ENCODE data around the gene PSMB5. TPM values are rescaled to one million over a fixed set of nuclear protein-coding genes. Genes with fewer than 3 reads are reported as not detected.
A peak's percentile ranks its signal among the peaks of the same experiment; 100 is the strongest.

Gene PSMB5
- total and polyA plus RNA-seq, 2 experiments from 2014 or later, result 171 to 319 TPM

DNA sequence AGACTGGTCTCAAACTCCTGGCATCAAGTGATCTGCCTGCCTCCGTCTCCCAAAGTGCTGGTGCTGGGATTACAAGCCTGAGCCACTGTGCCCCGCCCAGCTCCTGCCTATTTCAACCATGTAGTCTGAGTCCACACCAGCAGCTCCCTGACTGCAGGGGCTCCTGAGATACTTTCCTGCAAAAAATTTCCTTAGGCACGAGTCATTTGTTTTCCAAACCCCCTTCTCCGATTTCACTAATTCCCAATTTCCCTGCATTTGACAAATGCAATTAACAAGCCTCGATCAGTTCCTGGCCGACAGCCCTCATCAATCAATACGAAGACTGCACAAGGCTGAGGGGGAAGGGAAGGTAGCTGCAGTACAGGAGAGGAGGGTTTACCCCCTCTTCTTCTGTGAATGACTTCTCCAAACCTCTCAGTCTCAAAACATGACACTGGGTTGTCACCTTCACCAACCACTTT, 10.1 kb downstream of the PSMB5 start:
- H3K4me3 ChIP-seq, result no peak overlapping the region
- peaks cover 7% of the 10 kb centered on the region for H3K79me2 ChIP-seq
- WGBS (ENCODE audit: low lambda C conversion rate, missing lambda C conversion rate), result 83% methylated on average over 7 of the region's 7 CpGs
- no peaks in the 10 kb centered on the region for H3K9me3 ChIP-seq (ENCODE audit: low read depth)
- H3K4me2 ChIP-seq, result no peak overlapping the region
- H3K27ac ChIP-seq, result peak overlapping the region; percentile 82
- peaks cover 13% of the 10 kb centered on the region for H3K4me1 ChIP-seq (ENCODE audit: insufficient read depth)
- H3K36me3 ChIP-seq (replicated peaks; ENCODE audit: insufficient read depth, low read depth), result peaks cover 3% of the 10 kb centered on the region
- TF ChIP-seq EZH2phosphoT487 (IDR thresholded peaks at IDR 0.05; ENCODE audit: low read depth, severe bottlenecking, unreplicated experiment), result no peak
- TF ChIP-seq CTCF (IDR thresholded peaks at IDR 0.05; ENCODE audit: poor library complexity), result no peak
- TF ChIP-seq EZH2 (IDR thresholded peaks at IDR 0.05; ENCODE audit: borderline replicate concordance), result no peak
- H2AFZ ChIP-seq, result no peak overlapping the region
- H3K27me3 ChIP-seq, result no peaks in the 10 kb centered on the region
- no peaks in the 10 kb centered on the region for H4K20me1 ChIP-seq (ENCODE audit: insufficient read depth, poor library complexity, severe bottlenecking)
- no peak for DNase-seq (ENCODE audit: low spot score)
- no peaks in the 10 kb centered on the region for H3K9me2 ChIP-seq (replicated peaks; ENCODE audit: insufficient read depth)

DNA sequence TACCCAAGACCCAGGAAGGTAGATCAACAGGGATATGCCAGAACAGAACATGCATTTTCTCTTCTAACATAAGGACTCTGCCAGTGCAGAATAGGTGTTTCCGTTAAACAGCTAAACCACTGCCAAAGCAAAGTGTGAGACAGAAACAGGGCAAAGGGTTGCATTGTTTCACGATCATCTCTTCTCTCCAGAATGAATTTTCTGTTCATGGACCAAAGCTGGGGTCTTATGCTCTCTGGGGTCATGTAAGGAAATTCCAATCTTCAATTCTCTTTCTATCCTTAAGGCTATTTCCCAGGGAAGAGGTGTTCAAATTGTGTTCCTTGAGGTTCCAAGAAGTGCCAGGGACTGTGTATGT, 10.9 kb downstream of the PSMB5 start:
- peaks cover 3% of the 10 kb centered on the region for H3K36me3 ChIP-seq (replicated peaks; ENCODE audit: insufficient read depth, low read depth)

DNA sequence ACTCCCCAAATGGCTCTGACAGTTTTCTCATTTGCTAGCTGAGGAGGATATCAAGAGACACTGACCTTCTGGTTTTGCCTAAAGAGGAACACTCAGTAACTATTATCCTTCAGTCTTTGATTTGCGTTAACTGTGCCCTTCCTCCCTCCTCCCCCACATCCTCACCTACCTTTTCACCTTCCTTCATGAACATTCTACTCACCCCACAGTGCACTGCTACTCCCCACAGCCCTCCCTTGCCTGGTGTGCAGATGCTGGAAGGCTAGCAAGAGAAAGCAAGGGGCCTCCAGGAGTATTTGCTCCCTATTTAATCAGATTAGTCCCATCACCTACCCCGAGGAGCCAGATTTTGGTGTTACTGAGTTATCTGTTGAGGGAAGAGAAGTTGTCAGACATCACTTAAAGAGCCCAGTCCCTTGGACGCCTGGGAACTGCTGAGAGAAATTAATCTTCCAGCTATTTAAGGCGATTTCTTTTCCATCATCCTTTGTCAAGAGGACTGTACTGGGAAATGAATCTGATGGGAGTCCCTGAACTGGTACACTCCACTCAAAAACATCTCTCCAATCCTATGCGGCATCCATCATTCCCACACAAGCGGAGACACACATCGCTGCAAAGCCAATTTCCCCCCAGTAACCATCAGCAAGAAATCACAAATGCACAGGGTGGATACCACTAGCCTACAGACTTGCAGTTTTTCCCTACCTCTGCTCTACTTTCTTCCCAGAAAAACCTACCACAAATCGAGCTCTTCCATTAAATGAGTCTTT, 11.5 kb downstream of the PSMB5 start:
- Histone ChIP-seq H3K4me3 (no peak overlapping the region), H4K20me1 (ENCODE audit: insufficient read depth, poor library complexity, severe bottlenecking) (no peaks in the 10 kb centered on the region), H3K27ac (no peak overlapping the region), H3K27me3 (no peaks in the 10 kb centered on the region), H3K79me2 (no peaks in the 10 kb centered on the region), H3K9me3 (ENCODE audit: low read depth) (no peaks in the 10 kb centered on the region), H3K36me3 (replicated peaks; ENCODE audit: insufficient read depth, low read depth) (peaks cover 3% of the 10 kb centered on the region), H3K4me1 (ENCODE audit: insufficient read depth) (peaks cover 13% of the 10 kb centered on the region), H2AFZ (no peak overlapping the region), H3K9me2 (replicated peaks; ENCODE audit: insufficient read depth) (no peaks in the 10 kb centered on the region), H3K4me2 (no peak overlapping the region)
- TF ChIP-seq EZH2phosphoT487 (IDR thresholded peaks at IDR 0.05; ENCODE audit: low read depth, severe bottlenecking, unreplicated experiment), result no peak
- TF ChIP-seq EZH2 (IDR thresholded peaks at IDR 0.05; ENCODE audit: borderline replicate concordance), result no peak
- no peak for TF ChIP-seq CTCF (IDR thresholded peaks at IDR 0.05; ENCODE audit: poor library complexity)
- no peak for DNase-seq (ENCODE audit: low spot score)
- WGBS (ENCODE audit: low lambda C conversion rate, missing lambda C conversion rate), result 86% methylated on average over 8 of the region's 8 CpGs

More for the DNA sequence above, 10.9 kb downstream of the PSMB5 start:
- Histone ChIP-seq H3K9me3 (ENCODE audit: low read depth) (no peaks in the 10 kb centered on the region), H3K9me2 (replicated peaks; ENCODE audit: insufficient read depth) (no peaks in the 10 kb centered on the region), H3K4me1 (ENCODE audit: insufficient read depth) (peaks cover 13% of the 10 kb centered on the region), H2AFZ (no peak overlapping the region), H4K20me1 (ENCODE audit: insufficient read depth, poor library complexity, severe bottlenecking) (no peaks in the 10 kb centered on the region), H3K4me3 (no peak overlapping the region), H3K27ac (no peak overlapping the region), H3K27me3 (no peaks in the 10 kb centered on the region), H3K4me2 (no peak overlapping the region), H3K79me2 (no peaks in the 10 kb centered on the region)
- WGBS (ENCODE audit: low lambda C conversion rate, missing lambda C conversion rate), result 96% methylated on average over 2 of the region's 2 CpGs
- TF ChIP-seq EZH2 (IDR thresholded peaks at IDR 0.05; ENCODE audit: borderline replicate concordance) (no peak), EZH2phosphoT487 (IDR thresholded peaks at IDR 0.05; ENCODE audit: low read depth, severe bottlenecking, unreplicated experiment) (no peak), CTCF (IDR thresholded peaks at IDR 0.05; ENCODE audit: poor library complexity) (no peak)
- no peak for DNase-seq (ENCODE audit: low spot score)

Data from hepatocyte (in vitro differentiated cells).